Type B pancreatic cell (in vitro differentiated cells): Measurements from ENCODE around the gene TFDP1. TPM values are rescaled to one million over a fixed set of nuclear protein-coding genes. Genes with fewer than 3 reads are reported as not detected.

Source experiments
- DNase-seq: peaks from one replicate; pipeline ENCODE4 v3.0.0; 2021; ENCODE audit warnings: mixed read lengths; ENCODE audit not compliant: unreplicated experiment; ENCODE audit errors: extremely low spot score
- H3K27ac Mint-ChIP-seq: 2 replicates; pipeline ENCODE4 v1.8.0; 2021; ENCODE audit warnings: mild to moderate bottlenecking, mixed read lengths
- H3K27me3 Mint-ChIP-seq: 2 replicates; pipeline ENCODE4 v1.8.0; 2021; ENCODE audit warnings: mixed read lengths
- H3K36me3 Mint-ChIP-seq: 2 replicates; pipeline ENCODE4 v1.8.0; 2021; ENCODE audit warnings: mixed read lengths
- H3K4me1 Mint-ChIP-seq: one replicate; pipeline ENCODE4 v1.8.0; 2021; ENCODE audit warnings: mixed read lengths; ENCODE audit not compliant: unreplicated experiment
- H3K4me3 Mint-ChIP-seq: 2 replicates; pipeline ENCODE4 v1.8.0; 2021; ENCODE audit warnings: mild to moderate bottlenecking, mixed read lengths
- H3K9me3 Mint-ChIP-seq: 2 replicates; pipeline ENCODE4 v1.8.0; 2021; ENCODE audit warnings: mixed read lengths
- total RNA-seq: library from RNA; stranded (reverse); gene quantifications from 2 replicates; pipeline ENCODE4 v1.2.1, GENCODE V29; 2021; ENCODE audit warnings: low replicate concordance
- TF ChIP-seq, protein P1 (sequence below): fragments of 200-600 bp; sonication (generic); conservative IDR thresholded peaks from 2 replicates; pipeline ENCODE4 v1.5.0; 2021; ENCODE audit warnings: antibody characterized with exemption, mild to moderate bottlenecking

TFDP1 gene
- total RNA-seq, 1 donor from 2014 or later = 78.8 TPM

DNA sequence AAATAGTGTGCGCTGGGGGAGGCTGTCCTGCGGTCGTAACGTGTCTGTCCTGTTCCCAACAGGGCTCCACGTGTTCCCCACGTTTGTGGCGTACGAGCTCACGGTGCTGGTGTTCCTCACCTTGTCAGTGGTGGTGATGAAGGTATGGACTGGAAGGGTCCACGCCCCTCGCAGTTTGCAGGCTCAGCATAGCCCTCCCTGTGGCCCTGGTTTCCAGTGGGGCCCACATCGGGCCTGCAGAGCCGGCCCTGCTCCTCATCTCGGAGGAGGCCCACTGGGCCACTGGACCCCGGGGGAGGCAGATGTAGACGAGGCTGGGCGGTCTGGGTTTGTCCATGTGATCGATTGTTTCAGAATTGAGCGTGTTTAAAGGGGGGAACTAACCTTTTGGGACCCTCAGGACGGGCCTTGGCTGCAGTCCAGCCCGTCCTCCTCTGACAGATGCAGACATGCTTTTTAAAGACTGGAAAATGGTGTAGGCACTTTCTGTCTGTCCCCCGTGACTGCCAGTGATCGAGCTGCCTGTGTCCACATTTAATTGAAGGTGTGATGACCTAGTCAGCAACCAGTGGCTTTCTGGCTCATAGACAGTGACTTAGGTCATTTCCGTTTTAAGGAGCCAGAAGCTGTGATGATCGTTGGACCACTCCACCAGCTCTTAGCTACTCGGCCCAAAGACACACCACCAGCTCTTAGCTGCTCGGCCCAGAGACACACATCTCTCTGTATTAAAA lies 37.1 kb upstream of the TFDP1 start:
- DNase-seq = no peak
- peaks cover 19% of the 10 kb centered on the region for H3K36me3 Mint-ChIP-seq
- TF ChIP-seq, protein P1, sequence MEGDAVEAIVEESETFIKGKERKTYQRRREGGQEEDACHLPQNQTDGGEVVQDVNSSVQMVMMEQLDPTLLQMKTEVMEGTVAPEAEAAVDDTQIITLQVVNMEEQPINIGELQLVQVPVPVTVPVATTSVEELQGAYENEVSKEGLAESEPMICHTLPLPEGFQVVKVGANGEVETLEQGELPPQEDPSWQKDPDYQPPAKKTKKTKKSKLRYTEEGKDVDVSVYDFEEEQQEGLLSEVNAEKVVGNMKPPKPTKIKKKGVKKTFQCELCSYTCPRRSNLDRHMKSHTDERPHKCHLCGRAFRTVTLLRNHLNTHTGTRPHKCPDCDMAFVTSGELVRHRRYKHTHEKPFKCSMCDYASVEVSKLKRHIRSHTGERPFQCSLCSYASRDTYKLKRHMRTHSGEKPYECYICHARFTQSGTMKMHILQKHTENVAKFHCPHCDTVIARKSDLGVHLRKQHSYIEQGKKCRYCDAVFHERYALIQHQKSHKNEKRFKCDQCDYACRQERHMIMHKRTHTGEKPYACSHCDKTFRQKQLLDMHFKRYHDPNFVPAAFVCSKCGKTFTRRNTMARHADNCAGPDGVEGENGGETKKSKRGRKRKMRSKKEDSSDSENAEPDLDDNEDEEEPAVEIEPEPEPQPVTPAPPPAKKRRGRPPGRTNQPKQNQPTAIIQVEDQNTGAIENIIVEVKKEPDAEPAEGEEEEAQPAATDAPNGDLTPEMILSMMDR = no peak
- H3K9me3 Mint-ChIP-seq = no peaks in the 10 kb centered on the region
- H3K4me3 Mint-ChIP-seq = peak overlapping the region; percentile 36
- no peaks in the 10 kb centered on the region for H3K27me3 Mint-ChIP-seq
- peaks cover 38% of the 10 kb centered on the region for H3K4me1 Mint-ChIP-seq
- no peak overlapping the region for H3K27ac Mint-ChIP-seq

- Mint-ChIP-seq H3K27ac (no peak overlapping the region), H3K4me3 (no peak overlapping the region), H3K4me1 (peaks cover 38% of the 10 kb centered on the region), H3K36me3 (peaks cover 19% of the 10 kb centered on the region), H3K27me3 (no peaks in the 10 kb centered on the region), H3K9me3 (no peaks in the 10 kb centered on the region)
- TF ChIP-seq, protein P1 = no peak
- DNase-seq = no peak
Measured at GRCh38 chr13:113548171-113548641, 36.3 kb upstream of the TFDP1 start.

DNA sequence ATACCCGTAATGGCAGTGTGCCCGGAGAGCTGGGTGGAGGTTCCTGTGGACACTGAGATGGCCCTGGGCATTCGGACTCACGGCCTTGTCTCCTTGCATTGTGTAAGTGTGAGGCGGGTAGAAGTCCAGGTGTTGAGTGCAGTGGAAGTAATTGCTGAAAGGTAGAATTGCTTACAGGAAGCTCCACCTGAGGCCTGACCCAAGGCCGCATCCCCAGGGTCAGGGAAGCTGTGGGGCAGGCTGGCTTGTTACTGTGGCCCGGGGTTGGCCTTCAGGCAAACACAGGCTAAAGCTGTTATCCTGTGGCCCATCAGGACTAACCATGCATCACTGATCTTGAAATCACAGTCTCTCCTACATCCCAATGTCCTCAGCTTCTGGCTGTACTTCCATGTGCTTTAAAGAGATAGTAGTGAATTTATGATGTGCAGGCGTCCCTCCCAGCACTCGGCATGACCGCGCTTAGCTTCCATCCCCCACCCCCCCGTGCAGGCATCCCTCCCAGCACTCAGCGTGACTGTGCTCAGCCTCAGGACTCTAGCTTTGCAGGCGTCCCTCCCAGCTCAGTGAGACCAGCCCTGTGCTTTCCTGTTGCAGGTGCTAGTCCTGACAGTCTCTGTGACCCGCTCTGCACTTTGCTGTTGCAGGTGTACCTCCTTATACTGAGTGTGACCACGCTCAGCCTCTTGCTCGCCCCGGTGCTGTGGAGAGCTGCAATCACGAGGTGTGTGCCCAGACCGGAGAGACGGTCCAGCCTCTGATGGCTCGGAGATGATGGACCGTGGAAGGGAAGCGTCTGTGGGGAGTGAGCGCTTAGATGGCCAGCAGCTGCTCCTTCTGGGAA lies 35.6 kb upstream of the TFDP1 start:
- Mint-ChIP-seq H3K4me1 (peaks cover 31% of the 10 kb centered on the region), H3K4me3 (no peak overlapping the region), H3K27me3 (no peaks in the 10 kb centered on the region), H3K27ac (peak overlapping the region; percentile 36), H3K36me3 (peaks cover 13% of the 10 kb centered on the region), H3K9me3 (no peaks in the 10 kb centered on the region)
- peak; percentile 53 for DNase-seq
- TF ChIP-seq, protein P1 = no peak

- TF ChIP-seq, protein P1 = no peak
- Mint-ChIP-seq H3K9me3 (no peaks in the 10 kb centered on the region), H3K4me1 (peaks cover 18% of the 10 kb centered on the region), H3K27me3 (no peaks in the 10 kb centered on the region), H3K36me3 (peaks cover 13% of the 10 kb centered on the region), H3K27ac (no peak overlapping the region), H3K4me3 (no peak overlapping the region)
- peak; percentile 32 for DNase-seq
Measured at GRCh38 chr13:113550453-113550852, 34.1 kb upstream of the TFDP1 start.

- TF ChIP-seq, protein P1 = no peak
- peak overlapping the region; percentile 63 for H3K27ac Mint-ChIP-seq
- DNase-seq = peak; percentile 58
- H3K4me1 Mint-ChIP-seq = peaks cover 9% of the 10 kb centered on the region
- no peaks in the 10 kb centered on the region for H3K27me3 Mint-ChIP-seq
- H3K9me3 Mint-ChIP-seq = no peaks in the 10 kb centered on the region
- H3K36me3 Mint-ChIP-seq = peaks cover 13% of the 10 kb centered on the region
- H3K4me3 Mint-ChIP-seq = no peak overlapping the region
Measured at GRCh38 chr13:113551081-113552000, 33.2 kb upstream of the TFDP1 start.
